Measurements from ENCODE around the gene PAX6. TPM values are rescaled to one million over a fixed set of nuclear protein-coding genes. Genes with fewer than 3 reads are reported as not detected.

Gene PAX6
- total RNA-seq, 2 donors from 2014 or later = not detected

DNA sequence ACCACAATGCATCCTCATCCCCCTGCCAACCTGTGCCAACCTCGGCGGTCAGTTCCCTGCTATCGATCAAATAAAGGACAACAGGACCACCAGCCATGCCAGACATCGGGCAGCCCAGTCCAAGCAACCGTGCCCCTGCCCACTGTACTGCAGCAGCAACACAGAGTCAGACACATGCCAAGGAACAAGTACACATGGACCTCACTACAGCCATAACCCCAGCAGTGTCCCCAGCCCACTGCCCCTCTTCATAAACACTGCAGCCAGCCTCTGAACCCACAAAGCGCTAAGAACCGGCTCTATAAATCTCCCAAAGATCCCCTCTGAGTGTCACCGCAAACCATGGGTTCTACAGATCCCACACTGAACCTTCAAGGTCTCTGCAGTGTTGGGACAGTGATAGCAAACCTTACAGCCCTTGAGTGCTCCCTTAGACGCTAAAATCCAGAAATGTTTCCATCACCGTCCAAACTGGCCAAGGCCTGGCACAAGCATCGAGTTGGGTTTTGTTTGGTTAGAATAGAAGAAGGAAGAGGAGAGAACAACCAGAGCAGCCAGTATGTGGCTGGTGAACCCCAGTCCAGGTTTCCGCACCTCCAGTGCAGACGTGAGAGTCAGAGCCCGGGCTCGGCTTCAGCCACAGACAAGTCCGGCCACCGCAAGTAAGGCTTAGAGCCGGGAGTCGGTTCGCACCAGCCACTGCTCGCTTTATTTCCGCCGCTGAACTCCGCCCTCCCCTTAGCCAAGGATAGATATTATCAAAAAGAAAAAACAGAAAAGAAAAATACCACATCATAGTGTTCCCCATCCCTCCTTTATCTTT is 7.9 kb downstream of the PAX6 start:
- no peak for DNase-seq
- peaks cover 11% of the 10 kb centered on the region for H3K36me3 Mint-ChIP-seq (ENCODE audit: low read depth)
- peak overlapping the region; percentile 27 for H3K27ac Mint-ChIP-seq
- peaks cover 65% of the 10 kb centered on the region for H3K27me3 Mint-ChIP-seq
- peaks cover 15% of the 10 kb centered on the region for H3K4me1 Mint-ChIP-seq
- no peak for ATAC-seq
- peak overlapping the region; percentile 41 for H3K4me3 Mint-ChIP-seq
- H3K9me3 ChIP-seq (ENCODE audit: control insufficient read depth, low read length, poor library complexity, severe bottlenecking) = peaks cover 10% of the 10 kb centered on the region

DNA sequence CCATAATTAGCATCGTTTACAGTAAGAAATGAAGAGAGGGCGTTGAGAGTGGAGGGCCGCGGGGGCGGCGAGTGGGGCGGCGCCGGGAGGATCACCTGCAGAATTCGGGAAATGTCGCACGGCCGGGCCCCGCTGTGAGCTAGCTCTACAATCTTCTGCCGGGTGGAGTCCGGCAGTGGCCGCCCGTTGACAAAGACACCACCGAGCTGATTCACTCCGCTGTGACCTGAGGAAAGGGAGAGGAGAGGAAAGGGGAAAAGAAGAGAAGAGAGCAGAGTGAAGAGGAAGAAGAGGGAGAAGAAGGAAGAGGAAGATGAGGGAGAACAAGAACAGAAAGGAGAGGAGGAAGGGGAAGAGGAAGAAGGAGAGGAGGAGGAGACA is 8.5 kb downstream of the PAX6 start:
- peaks cover 19% of the 10 kb centered on the region for H3K4me1 Mint-ChIP-seq
- peaks cover 63% of the 10 kb centered on the region for H3K27me3 Mint-ChIP-seq

DNA sequence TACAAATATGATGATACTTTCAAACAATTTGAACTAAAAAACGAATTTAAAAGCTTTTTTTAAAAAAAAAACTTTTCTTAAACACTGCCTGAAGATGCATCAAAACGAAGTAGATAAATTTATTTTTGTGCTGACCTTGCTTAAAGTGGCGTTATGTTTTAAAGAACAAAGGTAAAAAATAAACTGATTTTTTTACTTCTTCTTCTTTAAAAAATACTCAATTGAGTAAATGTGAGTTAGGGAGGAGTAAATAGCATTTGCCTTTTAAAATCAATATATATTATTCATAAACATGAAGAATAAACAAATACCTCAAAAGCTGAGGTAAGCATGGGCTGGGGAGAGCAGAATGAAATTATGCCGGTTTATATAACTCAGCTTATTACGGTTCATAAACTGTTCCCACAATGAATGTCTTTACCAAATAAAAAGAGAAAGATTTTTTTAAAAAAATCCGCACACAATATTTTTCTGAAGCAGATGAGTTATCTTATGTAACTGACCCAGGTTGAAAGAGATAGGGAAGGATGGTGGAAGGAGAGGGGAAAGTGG is 9.0 kb downstream of the PAX6 start:
- Mint-ChIP-seq H3K27ac (no peak overlapping the region), H3K27me3 (peaks cover 63% of the 10 kb centered on the region), H3K36me3 (ENCODE audit: low read depth) (peaks cover 13% of the 10 kb centered on the region), H3K4me3 (no peak overlapping the region), H3K4me1 (peaks cover 21% of the 10 kb centered on the region)
- ATAC-seq (no peak), DNase-seq (no peak)
- peaks cover 10% of the 10 kb centered on the region for H3K9me3 ChIP-seq (ENCODE audit: control insufficient read depth, low read length, poor library complexity, severe bottlenecking)

More for the DNA sequence above, 8.5 kb downstream of the PAX6 start:
- ATAC-seq = no peak
- peaks cover 11% of the 10 kb centered on the region for H3K36me3 Mint-ChIP-seq (ENCODE audit: low read depth)
- peak overlapping the region; percentile 27 for H3K27ac Mint-ChIP-seq
- no peak for DNase-seq
- peaks cover 10% of the 10 kb centered on the region for H3K9me3 ChIP-seq (ENCODE audit: control insufficient read depth, low read length, poor library complexity, severe bottlenecking)
- no peak overlapping the region for H3K4me3 Mint-ChIP-seq

DNA sequence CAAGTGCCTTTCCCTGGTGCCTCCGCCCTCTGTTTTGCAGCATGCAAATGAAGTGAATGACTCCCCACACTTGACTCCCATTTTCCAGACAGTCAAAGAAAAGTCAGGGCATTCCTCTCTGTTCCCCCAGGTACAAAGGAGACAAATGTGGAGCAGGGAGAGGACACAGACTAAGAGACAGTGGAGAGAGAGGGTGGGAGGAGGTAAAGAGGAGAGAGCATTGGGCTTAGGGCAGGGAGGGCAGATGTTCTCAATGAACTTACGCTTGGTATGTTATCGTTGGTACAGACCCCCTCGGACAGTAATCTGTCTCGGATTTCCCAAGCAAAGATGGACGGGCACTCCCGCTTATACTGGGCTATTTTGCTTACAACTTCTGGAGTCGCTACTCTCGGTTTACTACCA is 9.8 kb downstream of the PAX6 start:
- ATAC-seq = no peak
- Mint-ChIP-seq H3K27me3 (peaks cover 64% of the 10 kb centered on the region), H3K4me1 (peaks cover 21% of the 10 kb centered on the region), H3K36me3 (ENCODE audit: low read depth) (peaks cover 9% of the 10 kb centered on the region), H3K27ac (no peak overlapping the region), H3K4me3 (peak overlapping the region; percentile 32)
- no peak for DNase-seq
- peaks cover 10% of the 10 kb centered on the region for H3K9me3 ChIP-seq (ENCODE audit: control insufficient read depth, low read length, poor library complexity, severe bottlenecking)

DNA sequence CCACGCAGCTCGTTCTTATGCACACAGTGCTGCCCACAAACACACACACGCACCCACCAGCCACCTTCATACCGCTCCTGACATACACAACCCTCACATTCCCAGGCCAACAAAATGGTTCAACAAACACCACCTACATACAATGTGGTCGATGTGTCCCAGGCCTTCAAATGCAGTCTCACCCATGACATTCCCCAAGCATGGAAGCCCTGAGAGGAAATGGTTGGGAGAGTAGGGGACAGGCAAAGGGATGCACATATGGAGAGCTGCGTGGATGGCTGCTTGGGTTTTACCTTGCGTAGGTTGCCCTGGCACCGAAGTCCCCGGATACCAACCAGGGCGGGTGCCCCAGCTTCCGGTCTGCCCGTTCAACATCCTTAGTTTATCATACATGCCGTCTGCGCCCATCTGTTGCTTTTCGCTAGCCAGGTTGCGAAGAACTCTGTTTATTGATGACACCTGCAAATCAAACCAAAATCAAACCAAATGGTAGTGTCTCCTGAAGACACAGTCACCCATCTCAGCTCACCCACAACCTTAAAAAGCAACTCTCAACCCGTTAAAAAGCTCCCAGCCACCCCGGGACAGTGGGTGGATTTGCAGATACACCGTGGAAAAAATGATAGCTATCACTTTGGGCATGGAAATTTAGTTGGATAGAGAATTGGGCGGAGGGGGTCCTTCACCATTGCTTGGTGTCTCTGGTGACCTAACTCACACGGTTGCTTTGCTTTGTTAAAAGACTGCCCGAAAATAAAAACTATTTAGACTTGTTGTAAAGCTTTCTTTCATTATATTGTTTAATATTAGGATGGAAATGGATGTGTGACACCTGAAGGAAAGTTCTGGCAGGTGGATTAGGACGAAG is 10.5 kb downstream of the PAX6 start:
- DNase-seq (no peak), ATAC-seq (no peak)
- Mint-ChIP-seq H3K4me3 (peak overlapping the region; percentile 51), H3K36me3 (ENCODE audit: low read depth) (peaks cover 9% of the 10 kb centered on the region), H3K27me3 (peaks cover 70% of the 10 kb centered on the region), H3K27ac (peak overlapping the region; percentile 14), H3K4me1 (peaks cover 21% of the 10 kb centered on the region)
- H3K9me3 ChIP-seq (ENCODE audit: control insufficient read depth, low read length, poor library complexity, severe bottlenecking) = peaks cover 10% of the 10 kb centered on the region

DNA sequence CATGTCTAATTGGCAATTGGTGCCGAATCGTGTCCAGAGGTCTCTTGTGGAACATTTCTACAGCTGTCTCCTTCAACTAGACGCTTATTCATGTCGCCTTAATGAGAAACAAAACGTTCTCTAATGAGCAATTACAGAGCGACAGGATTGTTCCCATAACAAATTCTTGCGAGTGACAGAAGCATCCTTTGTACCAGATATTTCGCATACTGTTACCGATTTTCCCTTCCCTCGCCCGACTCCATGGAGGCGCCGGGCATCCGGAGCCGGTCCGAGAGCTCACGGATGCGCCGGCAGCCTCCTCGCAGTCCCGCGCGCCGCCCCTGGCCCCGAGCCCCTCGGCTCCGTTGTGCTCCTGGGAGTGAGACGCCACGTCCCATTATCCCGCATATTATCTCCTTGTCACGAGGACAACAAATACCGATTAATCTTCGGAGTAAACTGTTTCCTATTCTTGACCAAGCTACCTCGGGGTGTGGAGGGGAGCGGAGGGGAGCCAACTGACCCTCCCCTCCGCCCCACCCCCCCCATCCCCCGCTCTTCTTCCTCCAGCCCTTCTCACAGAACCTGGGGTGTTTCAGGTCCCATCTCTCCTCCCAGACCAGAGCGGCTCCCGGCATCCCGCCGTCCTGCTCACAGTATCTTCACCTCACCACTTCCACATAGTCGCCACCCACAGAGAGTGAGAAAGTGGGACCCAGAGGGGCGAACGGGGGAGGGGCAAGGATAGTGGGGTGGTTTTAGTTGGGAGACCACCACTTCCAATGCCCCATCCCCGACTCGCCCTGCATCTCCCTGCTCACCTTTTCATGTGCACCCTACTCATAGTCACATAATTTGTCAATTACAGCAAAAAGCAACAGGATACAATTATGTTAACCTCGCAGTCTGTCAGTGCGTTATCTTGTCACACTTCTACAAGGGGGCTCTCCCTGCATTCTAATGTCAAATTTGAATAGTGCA is 11.4 kb downstream of the PAX6 start:
- DNase-seq (no peak), ATAC-seq (no peak)
- Mint-ChIP-seq H3K27ac (peak overlapping the region; percentile 14), H3K27me3 (peaks cover 74% of the 10 kb centered on the region), H3K4me1 (peaks cover 20% of the 10 kb centered on the region), H3K36me3 (ENCODE audit: low read depth) (peaks cover 9% of the 10 kb centered on the region), H3K4me3 (peak overlapping the region; percentile 51)
- peaks cover 10% of the 10 kb centered on the region for H3K9me3 ChIP-seq (ENCODE audit: control insufficient read depth, low read length, poor library complexity, severe bottlenecking)

DNA sequence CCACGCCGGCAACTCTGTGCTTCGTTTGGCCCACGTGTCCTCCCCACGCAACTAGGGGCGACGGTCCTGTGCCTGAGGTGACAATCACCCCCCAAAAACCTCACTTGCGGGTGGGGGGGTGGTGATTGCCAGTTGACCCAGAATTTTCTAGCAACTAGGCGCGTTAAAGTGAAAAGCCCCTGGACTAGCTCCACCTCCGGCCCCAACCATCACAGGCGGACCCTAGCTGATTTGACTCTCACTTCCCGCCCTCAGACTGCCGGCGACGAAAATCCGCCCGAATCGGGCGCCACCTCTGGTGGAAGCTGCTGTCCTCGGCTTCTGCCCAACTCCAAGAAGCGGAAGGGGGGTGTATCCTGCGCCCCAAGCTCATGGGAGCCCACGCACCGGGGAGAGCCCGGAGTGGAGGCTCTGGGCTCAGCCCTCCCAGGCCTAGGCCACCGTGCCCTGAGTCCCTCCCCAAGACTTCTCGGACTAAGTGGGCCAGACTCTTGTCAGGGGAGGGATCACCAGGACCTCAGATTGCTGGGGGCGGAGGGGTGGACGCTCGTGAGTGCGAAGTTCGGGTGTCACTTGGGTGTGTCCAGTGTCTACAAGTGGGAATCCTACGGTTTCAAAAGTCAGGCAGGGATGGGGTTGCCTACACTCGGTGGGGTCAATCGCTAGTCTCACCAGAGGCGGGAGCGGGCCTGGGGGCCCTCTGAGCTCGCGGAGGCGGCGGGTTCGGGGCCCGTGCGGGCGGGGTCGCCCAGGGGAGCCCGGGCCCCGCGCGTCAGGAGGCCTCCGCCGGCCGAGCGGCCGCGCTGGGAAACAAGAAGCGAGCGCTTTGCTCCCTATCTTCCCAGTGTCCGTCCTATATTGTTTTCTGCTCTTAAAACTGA is 12.3 kb downstream of the PAX6 start:
- peaks cover 13% of the 10 kb centered on the region for H3K4me1 Mint-ChIP-seq
- peaks cover 72% of the 10 kb centered on the region for H3K27me3 Mint-ChIP-seq
- no peak for ATAC-seq
- H3K36me3 Mint-ChIP-seq (ENCODE audit: low read depth) = peaks cover 9% of the 10 kb centered on the region
- no peak overlapping the region for H3K27ac Mint-ChIP-seq
- DNase-seq = no peak
- H3K9me3 ChIP-seq (ENCODE audit: control insufficient read depth, low read length, poor library complexity, severe bottlenecking) = peaks cover 10% of the 10 kb centered on the region
- H3K4me3 Mint-ChIP-seq = peak overlapping the region; percentile 28

DNA sequence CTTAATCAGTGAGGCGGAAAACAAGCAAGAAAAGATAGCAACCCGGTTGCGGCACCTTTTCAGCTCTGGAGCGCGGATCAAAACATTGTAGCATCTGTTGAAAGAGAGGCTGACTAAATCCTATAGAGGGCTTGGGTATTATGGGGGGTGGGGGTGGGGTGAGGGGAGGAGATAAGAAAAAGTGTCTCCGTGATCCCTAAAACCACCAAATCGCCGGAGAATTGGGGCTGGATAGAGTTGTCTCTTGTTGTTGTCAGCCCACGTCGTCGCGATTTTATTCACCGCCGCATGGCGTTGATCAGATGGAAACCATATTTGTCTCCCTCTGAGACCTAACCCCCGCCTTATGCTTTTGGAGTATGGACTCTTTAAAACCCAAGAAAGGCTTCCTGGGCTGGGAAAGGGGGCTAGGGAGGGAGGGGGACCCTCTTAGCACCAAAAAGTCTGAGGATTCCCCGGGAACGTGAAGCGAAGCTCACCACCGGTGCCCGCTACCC is 13.0 kb downstream of the PAX6 start:
- peaks cover 9% of the 10 kb centered on the region for H3K9me3 ChIP-seq (ENCODE audit: control insufficient read depth, low read length, poor library complexity, severe bottlenecking)

DNA sequence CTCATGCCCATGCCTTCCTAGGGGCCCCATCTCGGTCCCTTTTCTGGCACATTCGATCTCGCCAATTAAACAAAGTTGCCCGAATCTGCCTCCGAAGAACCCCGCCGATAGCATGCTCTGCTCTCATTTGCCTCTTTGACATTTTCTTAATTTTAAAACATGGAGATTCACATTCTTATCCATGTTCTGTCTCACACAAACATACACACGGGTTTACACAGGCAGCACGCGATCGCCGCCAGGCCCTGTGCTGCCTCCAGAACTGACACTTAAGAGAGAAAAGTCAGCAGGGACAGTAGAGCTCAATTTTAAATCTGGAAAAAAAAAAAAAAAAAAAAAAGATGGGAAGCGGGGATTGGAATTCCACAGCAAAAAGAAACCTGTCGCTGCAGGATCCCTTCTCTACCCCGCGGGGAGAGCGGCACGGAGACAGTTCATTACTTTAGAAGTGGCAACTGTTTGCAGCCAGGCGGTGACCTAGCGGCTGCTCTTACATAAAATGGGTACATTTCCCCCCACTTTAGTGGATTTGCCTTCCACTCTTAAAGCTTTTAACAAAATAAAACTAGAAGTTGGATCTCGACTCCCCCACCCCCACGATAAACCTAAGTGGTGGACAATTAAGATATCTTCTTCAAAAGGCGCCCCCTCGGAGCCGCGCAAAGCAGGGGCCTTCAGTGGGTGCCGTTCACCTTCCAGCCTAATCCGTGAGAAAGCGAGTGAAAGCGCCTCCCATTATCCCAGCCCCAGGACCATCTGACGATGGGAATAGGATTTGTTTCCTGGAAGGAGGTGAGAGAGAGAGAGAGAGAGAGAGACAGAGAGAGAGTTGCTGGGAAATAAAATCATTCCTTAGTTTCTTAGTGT is 13.7 kb downstream of the PAX6 start:
- peaks cover 12% of the 10 kb centered on the region for H3K4me1 Mint-ChIP-seq
- H3K36me3 Mint-ChIP-seq (ENCODE audit: low read depth) = peaks cover 7% of the 10 kb centered on the region
- peaks cover 7% of the 10 kb centered on the region for H3K9me3 ChIP-seq (ENCODE audit: control insufficient read depth, low read length, poor library complexity, severe bottlenecking)
- H3K27ac Mint-ChIP-seq = peak overlapping the region; percentile 81
- peak overlapping the region; percentile 57 for H3K4me3 Mint-ChIP-seq
- DNase-seq = no peak
- peaks cover 69% of the 10 kb centered on the region for H3K27me3 Mint-ChIP-seq
- no peak for ATAC-seq

More for the DNA sequence above, 13.0 kb downstream of the PAX6 start:
- H3K27me3 Mint-ChIP-seq = peaks cover 69% of the 10 kb centered on the region
- no peak for ATAC-seq
- peak overlapping the region; percentile 81 for H3K27ac Mint-ChIP-seq
- peak overlapping the region; percentile 57 for H3K4me3 Mint-ChIP-seq
- DNase-seq = no peak
- H3K4me1 Mint-ChIP-seq = peaks cover 12% of the 10 kb centered on the region
- H3K36me3 Mint-ChIP-seq (ENCODE audit: low read depth) = peaks cover 7% of the 10 kb centered on the region

DNA sequence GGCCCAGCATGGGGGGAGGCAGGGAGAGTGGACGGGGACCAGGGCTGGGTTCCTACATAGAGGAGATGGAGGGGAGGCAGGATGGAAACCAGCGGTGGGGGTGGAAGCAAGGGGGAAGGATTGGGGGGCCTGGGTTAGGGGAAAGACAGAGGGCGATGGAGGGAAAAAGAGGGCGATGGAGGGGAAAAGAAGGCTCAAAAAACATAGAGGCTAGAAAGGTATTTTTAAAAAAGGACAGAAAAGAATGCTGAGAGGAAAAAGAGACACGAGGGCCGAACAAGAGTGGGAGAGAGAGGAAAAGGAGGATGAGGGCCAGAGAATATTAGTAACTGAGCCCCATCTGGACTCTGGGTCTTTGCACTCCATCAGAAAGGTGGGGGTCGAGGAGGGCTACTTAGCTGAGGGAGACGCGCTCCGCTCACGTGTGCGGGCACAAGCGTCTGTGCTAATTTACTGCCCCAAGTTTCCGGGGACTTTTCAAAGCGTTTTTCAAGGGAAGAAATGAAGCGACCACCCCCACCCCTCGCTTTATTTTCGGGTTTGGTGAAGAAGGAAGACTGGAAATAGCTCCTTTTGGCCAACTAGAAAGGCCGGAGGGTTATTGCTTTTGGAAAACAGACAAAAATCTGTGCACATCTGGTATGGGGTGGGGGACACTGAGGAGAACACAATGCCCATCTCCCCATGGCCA is 14.5 kb downstream of the PAX6 start:
- peaks cover 7% of the 10 kb centered on the region for H3K36me3 Mint-ChIP-seq (ENCODE audit: low read depth)
- peaks cover 12% of the 10 kb centered on the region for H3K4me1 Mint-ChIP-seq

More for the DNA sequence above, 14.5 kb downstream of the PAX6 start:
- Mint-ChIP-seq H3K27me3 (peaks cover 72% of the 10 kb centered on the region), H3K27ac (peak overlapping the region; percentile 81), H3K4me3 (no peak overlapping the region)
- ATAC-seq (no peak), DNase-seq (no peak)
- H3K9me3 ChIP-seq (ENCODE audit: control insufficient read depth, low read length, poor library complexity, severe bottlenecking) = peaks cover 7% of the 10 kb centered on the region
